ENCODE measurements around the gene FBXW5.
A peak's percentile ranks its signal among the peaks of the same experiment; 100 is the strongest.

The FBXW5 gene

DNA sequence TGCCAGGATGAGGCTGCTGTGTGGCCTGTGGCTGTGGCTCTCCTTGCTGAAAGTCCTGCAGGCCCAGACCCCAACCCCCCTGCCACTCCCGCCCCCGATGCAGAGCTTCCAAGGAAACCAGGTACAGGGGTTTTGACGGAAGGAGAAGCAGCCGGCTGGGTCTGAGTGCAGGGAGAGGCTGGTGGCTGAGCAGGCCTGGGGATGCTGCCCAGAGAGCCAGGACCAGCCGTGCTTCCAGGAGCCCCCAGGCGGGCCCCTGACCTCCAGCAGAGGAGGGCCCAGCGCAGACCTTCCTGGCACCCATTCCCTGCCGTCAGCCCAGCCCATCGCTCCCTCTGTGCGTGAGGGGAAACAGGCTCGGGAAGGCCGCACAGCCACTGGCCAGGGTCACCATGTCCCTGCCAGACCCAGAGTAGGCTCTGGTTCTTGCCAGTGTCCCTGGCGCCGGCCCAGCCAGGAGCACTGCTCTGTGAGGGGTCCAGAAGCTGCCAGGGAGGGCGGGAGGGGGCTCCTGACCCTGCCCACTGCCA is 7.8 kb upstream of the FBXW5 start:
- no peaks in the 10 kb centered on the region for H3K27me3 ChIP-seq (ENCODE audit: insufficient read depth, low read length, poor library complexity, severe bottlenecking)
- H2AFZ ChIP-seq (ENCODE audit: low read length) = no peak overlapping the region
- no peaks in the 10 kb centered on the region for H3F3A ChIP-seq (ENCODE audit: low read depth)
- H3K9me2 ChIP-seq (replicated peaks; ENCODE audit: low read depth, low read length) = no peaks in the 10 kb centered on the region
- TF ChIP-seq EZH2phosphoT487 (IDR thresholded peaks at IDR 0.05; ENCODE audit: borderline replicate concordance) = no peak
- TF ChIP-seq, protein P1, sequence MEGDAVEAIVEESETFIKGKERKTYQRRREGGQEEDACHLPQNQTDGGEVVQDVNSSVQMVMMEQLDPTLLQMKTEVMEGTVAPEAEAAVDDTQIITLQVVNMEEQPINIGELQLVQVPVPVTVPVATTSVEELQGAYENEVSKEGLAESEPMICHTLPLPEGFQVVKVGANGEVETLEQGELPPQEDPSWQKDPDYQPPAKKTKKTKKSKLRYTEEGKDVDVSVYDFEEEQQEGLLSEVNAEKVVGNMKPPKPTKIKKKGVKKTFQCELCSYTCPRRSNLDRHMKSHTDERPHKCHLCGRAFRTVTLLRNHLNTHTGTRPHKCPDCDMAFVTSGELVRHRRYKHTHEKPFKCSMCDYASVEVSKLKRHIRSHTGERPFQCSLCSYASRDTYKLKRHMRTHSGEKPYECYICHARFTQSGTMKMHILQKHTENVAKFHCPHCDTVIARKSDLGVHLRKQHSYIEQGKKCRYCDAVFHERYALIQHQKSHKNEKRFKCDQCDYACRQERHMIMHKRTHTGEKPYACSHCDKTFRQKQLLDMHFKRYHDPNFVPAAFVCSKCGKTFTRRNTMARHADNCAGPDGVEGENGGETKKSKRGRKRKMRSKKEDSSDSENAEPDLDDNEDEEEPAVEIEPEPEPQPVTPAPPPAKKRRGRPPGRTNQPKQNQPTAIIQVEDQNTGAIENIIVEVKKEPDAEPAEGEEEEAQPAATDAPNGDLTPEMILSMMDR (conservative IDR thresholded peaks at IDR 0.05; ENCODE audit: low read length) = no peak
- no peaks in the 10 kb centered on the region for H3K36me3 ChIP-seq (ENCODE audit: insufficient read depth, low read length)
- H3K4me2 ChIP-seq (ENCODE audit: low read depth, low read length, poor library complexity, severe bottlenecking) = no peak overlapping the region
- no peak overlapping the region for H3K9ac ChIP-seq (ENCODE audit: low read depth, low read length, poor library complexity, severe bottlenecking)
- H3K4me3 ChIP-seq (ENCODE audit: low read length, poor library complexity, severe bottlenecking) = no peak overlapping the region
- H4K20me1 ChIP-seq (ENCODE audit: insufficient read depth, low read length, poor library complexity, severe bottlenecking) = no peaks in the 10 kb centered on the region
- no peaks in the 10 kb centered on the region for H3K9me3 ChIP-seq (ENCODE audit: insufficient read depth, low read depth, low read length)
- no peaks in the 10 kb centered on the region for H3K79me2 ChIP-seq (ENCODE audit: insufficient read depth, low read length)
- peaks cover 11% of the 10 kb centered on the region for H3K4me1 ChIP-seq (ENCODE audit: insufficient read depth, low read length, poor library complexity, severe bottlenecking)

DNA sequence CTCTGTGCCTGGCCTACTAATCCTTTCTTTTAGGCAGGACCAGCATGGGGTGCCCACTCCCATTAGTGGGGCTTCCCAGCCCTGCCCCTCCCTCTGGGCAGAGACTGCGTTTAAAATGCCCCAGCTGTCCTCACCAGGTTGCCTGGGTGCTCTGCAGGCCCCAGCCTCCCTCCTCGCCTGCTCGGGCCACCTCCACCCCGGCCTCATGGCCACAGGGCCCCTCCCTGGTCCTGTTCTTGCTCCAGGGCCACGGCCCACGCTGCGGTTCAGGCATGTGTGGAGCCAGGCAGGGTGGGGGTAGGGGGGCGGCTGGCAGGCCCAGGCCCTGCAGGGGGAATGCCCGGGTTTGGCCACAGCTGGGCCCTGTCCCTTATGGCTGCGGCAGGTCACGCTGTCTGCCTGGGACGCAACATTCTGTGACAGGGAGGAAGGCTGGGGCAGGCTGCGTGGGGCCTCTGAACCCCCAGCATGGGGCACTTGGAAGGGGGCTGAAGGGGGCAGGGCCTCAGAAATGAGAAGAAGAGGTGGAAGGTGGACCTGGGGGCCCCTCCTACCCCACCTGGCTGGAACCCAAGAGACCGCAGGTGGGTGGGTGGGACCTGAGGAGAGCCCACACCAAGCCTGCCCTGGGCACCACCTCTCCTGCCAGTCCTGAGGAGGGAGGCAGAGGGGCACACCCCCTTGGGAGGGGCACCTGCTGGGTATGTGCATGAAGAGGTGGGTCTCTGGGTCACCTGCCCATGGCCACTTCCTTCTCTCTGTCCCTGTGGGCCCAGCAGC is 7.2 kb upstream of the FBXW5 start, which contains the start of gene LCN12:
LCN12 (plus strand) TSS at position 733 of the 780 bp plus-strand sequence. CDS start 55 bp downstream, outside the sequence.
- peak within 1 kb of the TSS; percentile 97 for H3K9ac ChIP-seq (ENCODE audit: low read depth, low read length, poor library complexity, severe bottlenecking)
- H4K20me1 ChIP-seq (ENCODE audit: insufficient read depth, low read length, poor library complexity, severe bottlenecking) = no peaks in the 10 kb centered on the region
- no peaks in the 10 kb centered on the region for H3K79me2 ChIP-seq (ENCODE audit: insufficient read depth, low read length)
- H3K4me3 ChIP-seq (ENCODE audit: low read length, poor library complexity, severe bottlenecking) = no peak within 1 kb of the TSS
- peaks cover 11% of the 10 kb centered on the region for H3K4me1 ChIP-seq (ENCODE audit: insufficient read depth, low read length, poor library complexity, severe bottlenecking)
- H3K36me3 ChIP-seq (ENCODE audit: insufficient read depth, low read length) = no peaks in the 10 kb centered on the region
- no peaks in the 10 kb centered on the region for H3K27me3 ChIP-seq (ENCODE audit: insufficient read depth, low read length, poor library complexity, severe bottlenecking)
- H3F3A ChIP-seq (ENCODE audit: low read depth) = no peaks in the 10 kb centered on the region
- H3K9me2 ChIP-seq (replicated peaks; ENCODE audit: low read depth, low read length) = no peaks in the 10 kb centered on the region
- no peaks in the 10 kb centered on the region for H3K9me3 ChIP-seq (ENCODE audit: insufficient read depth, low read depth, low read length)
- no peak for TF ChIP-seq EZH2phosphoT487 (IDR thresholded peaks at IDR 0.05; ENCODE audit: borderline replicate concordance)
- TF ChIP-seq, protein P1 (conservative IDR thresholded peaks at IDR 0.05; ENCODE audit: low read length) = no peak
- peak within 1 kb of the TSS; percentile 93 for H3K4me2 ChIP-seq (ENCODE audit: low read depth, low read length, poor library complexity, severe bottlenecking)
- no peak within 1 kb of the TSS for H2AFZ ChIP-seq (ENCODE audit: low read length)

DNA sequence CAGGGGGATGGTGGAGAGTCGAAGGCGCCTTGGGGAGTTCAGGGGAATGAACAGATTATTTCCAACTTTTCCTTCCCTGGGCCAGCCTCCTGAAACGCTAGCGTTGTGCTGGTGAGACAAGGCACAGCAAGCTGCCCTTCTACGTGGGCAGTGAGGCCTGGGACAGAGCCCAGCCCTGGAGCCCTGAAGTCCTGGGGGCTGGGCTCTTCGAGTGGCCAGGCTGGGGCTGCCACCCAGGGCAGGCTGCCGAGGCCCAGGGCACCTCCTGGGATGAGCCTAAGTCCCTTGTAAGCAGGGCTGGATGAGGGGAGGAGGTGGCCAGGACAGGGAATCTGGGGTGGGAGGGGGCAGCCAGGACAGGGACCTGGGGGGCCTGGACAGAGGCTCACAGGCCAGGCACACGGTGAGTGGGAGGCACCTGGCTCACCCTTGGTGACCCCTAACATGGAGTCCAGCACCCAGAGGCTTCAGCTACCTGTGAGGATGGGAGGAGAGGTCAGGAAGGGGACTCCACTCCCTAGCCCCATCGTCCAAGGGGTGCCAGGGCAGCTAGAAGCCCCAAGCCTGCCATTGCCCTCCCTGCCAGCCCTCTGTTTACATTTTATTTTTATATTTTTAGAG is 6.2 kb upstream of the FBXW5 start:
- Histone ChIP-seq H3K79me2 (ENCODE audit: insufficient read depth, low read length) (no peaks in the 10 kb centered on the region), H3K36me3 (ENCODE audit: insufficient read depth, low read length) (no peaks in the 10 kb centered on the region), H3K9me3 (ENCODE audit: insufficient read depth, low read depth, low read length) (no peaks in the 10 kb centered on the region), H3K4me2 (ENCODE audit: low read depth, low read length, poor library complexity, severe bottlenecking) (peak overlapping the region; percentile 93), H4K20me1 (ENCODE audit: insufficient read depth, low read length, poor library complexity, severe bottlenecking) (no peaks in the 10 kb centered on the region), H3K27me3 (ENCODE audit: insufficient read depth, low read length, poor library complexity, severe bottlenecking) (no peaks in the 10 kb centered on the region), H2AFZ (ENCODE audit: low read length) (no peak overlapping the region), H3K9me2 (replicated peaks; ENCODE audit: low read depth, low read length) (no peaks in the 10 kb centered on the region), H3K4me1 (ENCODE audit: insufficient read depth, low read length, poor library complexity, severe bottlenecking) (peaks cover 11% of the 10 kb centered on the region), H3K9ac (ENCODE audit: low read depth, low read length, poor library complexity, severe bottlenecking) (peak overlapping the region; percentile 97), H3F3A (ENCODE audit: low read depth) (no peaks in the 10 kb centered on the region), H3K4me3 (ENCODE audit: low read length, poor library complexity, severe bottlenecking) (peak overlapping the region; percentile 79)
- TF ChIP-seq, protein P1 (conservative IDR thresholded peaks at IDR 0.05; ENCODE audit: low read length) = no peak
- TF ChIP-seq EZH2phosphoT487 (IDR thresholded peaks at IDR 0.05; ENCODE audit: borderline replicate concordance) = no peak
